SH-SY5Y (cell line): Measurements from ENCODE around the gene NME9.

Source experiments
- GATA2 ChIP-seq: IDR thresholded peaks from 2 replicates; pipeline ENCODE4 v1.6.1; 2011; ENCODE audit warnings: mild to moderate bottlenecking, low read depth, low read length
- GATA3 ChIP-seq: IDR thresholded peaks from 2 replicates; pipeline ENCODE4 v1.6.1; 2011; ENCODE audit warnings: low read depth, mild to moderate bottlenecking, low read length, moderate library complexity

Gene NME9

DNA sequence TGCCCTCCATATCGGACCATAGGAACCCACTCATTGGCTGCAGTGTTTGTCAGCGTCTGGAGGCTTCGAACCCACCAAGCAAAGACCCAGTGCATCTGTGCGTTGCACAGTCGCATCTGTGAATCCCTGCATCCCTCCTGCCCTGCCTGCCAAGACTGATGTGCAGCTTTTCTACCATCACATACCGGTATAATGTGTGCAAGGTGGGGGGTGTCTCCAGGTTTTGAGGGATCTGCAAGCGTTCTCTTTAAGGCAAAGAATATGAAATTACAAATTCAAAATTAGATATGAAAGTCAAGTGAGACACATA, 288 bp upstream of the NME9 start:
- TF ChIP-seq GATA3 (no peak), GATA2 (no peak)

DNA sequence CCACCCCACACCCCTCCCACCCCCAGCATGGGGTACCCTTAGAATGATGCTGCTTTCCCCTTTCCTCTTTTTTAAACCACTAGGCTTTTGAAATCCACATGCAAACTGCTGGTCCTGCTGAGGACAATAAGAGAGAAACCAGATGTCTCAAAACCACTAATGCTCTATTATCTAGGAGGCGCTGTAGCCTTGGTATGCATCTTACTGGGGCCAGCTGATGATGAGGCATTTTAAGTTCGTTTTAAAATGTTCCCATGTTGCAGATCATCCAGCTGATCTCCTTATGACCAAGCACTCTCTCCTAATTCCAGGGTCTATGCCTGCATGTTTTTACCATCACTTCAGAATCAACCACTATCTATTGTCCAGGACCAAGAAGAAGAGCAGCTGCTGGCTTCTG, 1.3 kb downstream of the NME9 start:
- TF ChIP-seq GATA2 (no peak), GATA3 (no peak)

DNA sequence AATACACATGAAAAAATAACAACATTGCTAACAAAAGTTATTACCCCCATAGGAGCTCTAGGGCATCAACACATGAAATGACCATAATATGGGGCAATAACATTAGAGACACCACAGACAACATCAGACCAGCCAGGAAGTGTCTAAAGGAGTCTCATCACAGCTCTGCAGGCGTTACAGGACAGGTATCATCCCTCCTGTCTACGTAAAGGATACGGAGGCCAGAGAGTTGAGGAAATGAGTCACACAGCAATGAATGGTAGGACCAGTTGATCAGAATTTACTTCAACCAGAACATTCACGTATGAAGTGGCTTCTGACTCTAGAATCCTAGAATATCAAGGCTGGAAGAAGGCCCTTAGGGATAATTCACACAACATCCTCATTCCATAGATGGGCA, 1.8 kb downstream of the NME9 start:
- TF ChIP-seq GATA2 (no peak), GATA3 (no peak)

DNA sequence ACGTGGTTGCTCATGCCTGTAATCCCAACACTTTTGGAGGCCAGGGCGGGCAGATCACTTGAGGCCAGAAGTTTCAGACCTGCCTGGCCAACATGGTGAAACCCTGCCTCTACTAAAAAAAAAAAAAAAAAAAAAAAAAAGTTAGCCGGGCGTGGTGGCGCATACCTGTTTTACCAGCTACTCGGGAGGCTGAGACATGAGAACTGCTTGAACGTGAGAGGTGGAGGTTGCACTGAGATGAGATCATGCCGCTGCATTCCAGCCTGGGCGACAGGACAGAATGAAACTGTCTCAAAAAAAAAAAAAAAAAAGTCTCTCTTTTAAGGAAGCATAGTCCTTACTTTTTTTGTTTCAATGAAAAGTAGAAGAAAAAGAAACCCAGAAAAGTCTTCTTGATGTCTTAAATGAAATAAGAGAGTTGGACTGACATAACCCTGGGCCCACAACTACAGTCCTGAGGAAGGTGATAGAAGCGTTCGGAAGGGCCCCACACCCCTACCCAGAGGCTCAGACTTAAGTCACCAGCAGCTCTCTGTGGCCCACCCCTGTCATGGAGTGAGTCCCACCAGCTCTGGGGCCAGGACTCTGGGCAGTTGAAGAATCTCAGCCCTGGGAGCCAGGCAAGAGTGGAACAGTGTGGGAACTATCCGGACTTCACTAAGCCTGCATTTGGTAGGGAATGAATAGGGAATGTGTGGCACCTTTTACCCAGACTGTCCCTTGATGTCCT, 2.6 kb downstream of the NME9 start:
- TF ChIP-seq GATA3 (no peak), GATA2 (no peak)

DNA sequence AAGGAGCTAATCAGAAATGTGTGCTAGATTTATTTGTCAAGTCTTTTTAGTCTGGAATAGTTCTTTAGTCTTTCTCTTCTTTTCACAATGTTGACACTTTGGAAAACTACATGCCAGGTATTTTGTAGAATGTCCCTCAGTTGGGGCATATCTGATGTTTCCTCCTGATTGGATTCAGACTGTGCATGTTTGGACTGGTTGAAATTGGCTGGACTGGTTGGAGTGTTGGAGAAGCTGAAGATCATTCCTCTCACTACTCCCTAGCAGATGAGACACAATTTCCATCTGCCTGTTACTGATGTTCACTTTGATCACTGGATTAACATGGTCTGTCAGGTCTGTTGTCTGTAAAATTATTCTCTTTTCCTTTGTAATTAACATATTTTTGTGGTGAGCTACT, 3.7 kb downstream of the NME9 start:
- TF ChIP-seq GATA2 (no peak), GATA3 (no peak)

DNA sequence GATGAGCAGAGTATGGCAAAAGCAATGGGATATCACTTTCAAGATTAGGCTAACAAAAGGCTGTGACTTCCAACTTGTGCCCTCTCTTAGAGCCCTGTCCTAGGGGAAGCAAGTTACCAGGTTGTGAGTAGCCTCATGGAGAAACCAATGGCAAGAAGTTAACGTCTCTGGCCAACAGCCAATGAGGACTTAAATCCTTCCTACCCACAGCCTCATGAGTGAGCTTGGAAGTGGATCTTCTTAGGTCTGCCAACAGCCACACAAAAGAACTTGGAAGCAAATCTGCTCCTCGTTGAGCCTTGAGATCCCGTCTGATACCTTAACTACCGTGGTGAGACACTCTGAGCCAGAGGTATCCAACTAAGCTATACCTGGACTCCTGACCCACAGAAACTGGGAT, 5.7 kb downstream of the NME9 start:
- TF ChIP-seq GATA3: no peak
- no peak for TF ChIP-seq GATA2

DNA sequence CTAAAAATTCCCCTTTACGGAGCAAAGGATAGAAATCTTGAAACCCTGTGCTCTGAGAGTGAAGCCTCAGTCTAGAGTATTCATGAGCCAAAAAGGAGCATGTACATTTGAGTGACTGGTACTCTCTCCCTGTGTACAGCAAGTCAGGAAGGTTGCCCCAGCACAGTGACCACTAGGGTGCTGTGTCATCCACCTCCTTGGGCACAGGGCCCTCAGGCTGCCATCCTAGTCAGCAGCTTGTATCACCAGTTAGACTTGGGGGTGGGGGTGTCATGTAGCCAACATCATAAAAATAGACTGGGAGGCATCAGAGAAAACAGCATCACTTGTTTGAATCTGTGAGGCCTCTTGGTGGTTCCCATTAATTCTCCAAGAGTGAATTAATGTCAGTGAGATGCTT, 12.0 kb downstream of the NME9 start:
- TF ChIP-seq GATA2 (no peak), GATA3 (no peak)

DNA sequence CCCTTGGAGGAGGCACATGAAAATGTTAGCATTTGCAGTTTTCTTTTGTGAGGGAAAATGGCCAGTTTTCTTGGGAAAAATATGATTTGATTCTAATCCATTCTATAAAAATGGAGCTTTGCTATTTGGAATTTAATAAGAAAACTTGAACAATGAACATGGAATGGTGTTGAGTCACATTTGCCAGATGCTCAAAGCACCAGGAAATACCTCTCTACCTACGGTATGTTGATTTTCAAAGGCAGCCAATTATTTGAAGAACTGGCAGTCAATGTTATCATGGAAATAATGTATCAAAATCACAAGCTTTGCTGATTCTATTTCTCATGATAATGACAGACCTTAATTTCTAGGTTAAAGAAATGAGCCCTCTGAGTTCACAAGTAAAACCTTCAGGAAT, 14.9 kb downstream of the NME9 start:
- TF ChIP-seq GATA2 (no peak), GATA3 (no peak)

DNA sequence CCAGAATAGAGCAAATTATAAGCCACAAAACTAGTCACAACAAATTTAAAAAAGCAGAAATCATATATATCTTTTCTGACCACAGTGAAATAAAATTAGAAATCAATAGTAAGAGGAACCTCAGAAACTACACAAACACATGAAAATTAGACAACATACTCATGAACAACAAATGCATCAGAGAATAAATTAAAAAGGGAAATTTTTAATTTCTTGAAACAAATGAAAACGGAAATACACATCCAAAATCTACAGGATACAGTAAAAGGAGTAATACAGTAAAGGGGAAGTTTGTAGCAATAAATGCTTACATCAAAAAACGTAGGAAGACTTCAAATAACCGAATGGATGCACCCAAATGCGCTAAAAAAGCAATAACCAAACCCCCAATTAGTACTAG, 19.2 kb downstream of the NME9 start:
- no peak for TF ChIP-seq GATA2
- TF ChIP-seq GATA3: no peak

DNA sequence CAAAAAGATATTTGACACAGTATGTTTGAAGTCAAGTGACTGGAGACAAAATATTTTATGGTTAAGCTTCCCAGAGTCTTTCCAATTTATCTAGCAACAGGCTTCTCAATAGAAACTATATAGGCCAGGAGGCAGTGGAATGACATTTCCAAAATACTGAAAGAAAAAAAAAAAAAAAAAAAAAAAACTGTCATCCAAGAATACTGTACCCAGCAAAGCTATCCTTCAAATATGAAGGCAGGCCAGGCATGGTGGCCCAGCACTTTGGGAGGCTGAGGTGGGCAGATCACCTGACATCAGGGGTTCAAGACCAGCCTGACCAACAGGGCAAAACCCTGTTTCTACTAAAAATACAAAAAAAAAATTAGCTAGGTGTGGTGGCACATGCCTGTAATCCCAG, 20.9 kb downstream of the NME9 start:
- TF ChIP-seq GATA3 (no peak), GATA2 (no peak)

DNA sequence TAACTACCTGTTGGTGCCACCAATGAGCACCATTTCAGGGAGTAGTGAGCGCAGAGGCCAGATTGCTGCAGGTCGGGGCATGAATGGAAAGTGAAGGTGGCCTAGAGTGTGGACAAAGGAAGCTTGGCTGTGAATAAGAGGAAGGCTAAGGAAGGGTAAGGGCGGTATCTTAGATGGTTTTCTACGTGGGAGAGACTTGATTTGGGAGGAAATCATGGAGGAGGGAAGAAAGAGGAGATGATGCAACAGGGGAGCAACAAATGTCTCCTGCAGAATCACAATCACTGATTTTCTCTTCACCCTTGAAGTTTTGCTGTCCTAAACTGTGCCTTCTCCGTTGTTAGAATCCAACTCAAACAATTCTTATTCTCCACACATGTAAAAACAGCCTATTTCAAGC, 21.8 kb downstream of the NME9 start:
- TF ChIP-seq GATA2: no peak
- no peak for TF ChIP-seq GATA3

DNA sequence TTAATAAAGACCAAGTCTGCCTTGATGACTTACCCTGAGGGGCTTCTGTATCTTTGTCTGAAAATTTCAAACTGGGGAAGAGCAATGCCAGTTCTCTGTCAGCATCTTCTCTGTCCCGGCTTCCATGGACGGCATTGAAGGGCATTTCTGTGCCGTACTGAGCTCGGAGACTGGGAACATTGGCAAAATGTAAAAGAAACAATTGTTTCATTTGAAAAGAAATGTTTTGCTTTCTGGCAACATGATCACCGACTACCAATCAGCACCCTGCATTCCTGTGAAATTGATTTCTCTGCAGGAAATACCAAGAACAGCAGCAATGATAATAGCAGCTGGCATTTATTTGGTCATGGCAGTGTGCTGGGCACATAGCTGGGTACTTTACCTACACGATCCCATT, 26.2 kb downstream of the NME9 start:
- TF ChIP-seq GATA3 (no peak), GATA2 (no peak)

DNA sequence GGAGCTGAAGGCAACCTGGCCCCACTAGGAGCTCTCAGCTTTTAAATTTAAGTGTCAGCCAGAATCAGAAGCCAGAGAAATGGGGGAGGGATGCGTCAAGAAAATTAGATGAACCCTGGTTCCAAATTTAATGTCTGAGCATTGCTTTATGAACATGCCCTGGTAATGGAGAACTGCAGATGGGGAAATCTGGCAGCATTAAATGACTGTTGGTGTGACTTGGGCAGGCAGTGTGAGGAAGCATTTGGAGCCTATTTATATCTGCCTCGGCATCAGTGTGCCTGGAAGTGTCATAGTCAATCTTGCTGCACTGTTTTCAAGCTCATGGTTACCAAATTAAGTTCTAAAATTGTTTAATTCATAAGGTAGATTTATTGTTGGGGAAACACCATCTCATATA, 29.0 kb downstream of the NME9 start:
- no peak for TF ChIP-seq GATA3

DNA sequence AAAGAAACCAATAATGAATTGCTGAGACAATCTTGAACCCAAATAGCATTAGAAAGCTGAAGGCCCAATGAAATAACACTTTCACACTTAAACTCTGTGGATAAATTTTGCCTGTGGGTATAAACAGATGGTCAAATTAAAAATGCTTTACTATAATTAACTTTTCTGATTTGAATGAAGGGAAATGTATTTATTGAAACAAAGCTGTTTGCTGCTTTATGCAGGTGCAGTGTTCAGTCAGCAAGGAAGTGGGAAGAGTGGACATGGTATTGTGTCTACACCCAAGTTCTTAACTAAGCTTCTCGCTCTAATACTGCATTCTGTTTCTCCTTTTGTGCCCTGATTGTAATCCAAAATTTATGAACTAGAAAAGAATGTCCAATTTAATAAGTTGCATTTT, 31.8 kb downstream of the NME9 start:
- TF ChIP-seq GATA3 (no peak), GATA2 (no peak)

DNA sequence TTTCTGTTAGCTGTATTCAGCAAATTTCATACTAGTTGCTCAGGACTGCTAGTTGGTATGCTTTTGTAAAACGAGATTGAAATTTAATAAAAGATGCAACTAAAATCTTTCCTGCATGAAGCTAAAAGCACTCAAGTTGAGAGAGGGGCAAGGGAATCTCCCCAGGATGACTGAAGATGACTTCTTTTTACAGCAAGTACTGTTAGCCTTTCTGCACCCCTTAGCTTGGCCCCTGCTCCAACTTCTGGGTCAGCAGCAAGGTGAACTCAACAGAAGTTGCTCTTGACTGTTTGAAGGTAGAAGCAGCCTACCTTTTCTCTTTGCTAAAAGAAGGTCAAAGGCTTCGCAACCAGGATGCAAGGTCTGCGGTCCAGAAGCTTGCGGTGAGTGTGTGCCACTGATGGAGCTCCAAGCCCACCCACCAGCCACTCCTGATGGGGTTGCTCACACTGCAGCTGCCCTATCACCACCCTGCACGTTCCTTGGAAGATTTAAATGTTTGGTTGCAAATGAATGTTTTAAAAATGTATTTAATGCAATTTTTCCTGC, 32.5 kb downstream of the NME9 start:
- TF ChIP-seq GATA3: no peak
- no peak for TF ChIP-seq GATA2

DNA sequence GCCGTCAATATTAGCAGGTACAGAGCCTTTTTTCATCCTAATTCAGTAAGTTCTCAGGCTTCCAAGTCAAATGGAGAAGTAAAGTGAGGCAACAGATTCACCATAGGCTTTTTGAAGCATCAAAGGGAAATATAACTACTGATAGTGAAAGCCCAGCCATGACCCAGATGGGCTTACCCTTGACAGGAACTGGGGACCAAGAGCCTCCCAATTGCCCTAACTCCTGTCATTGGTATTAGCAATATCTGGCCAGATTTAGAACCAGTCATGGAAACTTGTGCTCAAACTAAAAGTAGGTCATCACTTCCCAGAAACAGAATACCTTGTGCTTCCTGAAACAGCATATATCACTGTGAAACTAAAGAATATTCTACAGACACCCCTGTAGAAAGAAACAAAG, 33.0 kb downstream of the NME9 start:
- no peak for TF ChIP-seq GATA2
- no peak for TF ChIP-seq GATA3

DNA sequence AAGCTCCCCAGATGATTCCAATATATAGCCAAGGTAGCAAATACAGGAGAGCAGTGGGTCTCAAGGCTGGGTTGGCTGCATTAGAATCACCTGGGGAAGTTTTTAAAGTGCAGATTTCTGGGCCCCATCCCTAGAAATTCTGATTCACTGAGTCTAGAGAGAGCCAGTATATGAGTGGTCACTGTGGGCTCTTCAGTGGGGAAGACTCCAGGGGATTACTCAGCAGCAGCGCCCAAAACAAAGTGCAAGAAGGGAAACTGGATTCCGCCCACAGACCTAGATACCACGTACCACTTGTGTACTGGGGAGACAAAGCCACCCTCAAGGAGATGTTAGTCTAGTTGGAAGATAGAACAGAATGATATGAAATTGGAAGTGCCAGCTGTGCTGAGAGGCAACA, 40.0 kb downstream of the NME9 start:
- no peak for TF ChIP-seq GATA3
- no peak for TF ChIP-seq GATA2
